COR-L47 (cell line): Measurements from ENCODE around the gene NOP14.
"Not testable (repeated sequence)": the region's sequence is repeated elsewhere in the genome, so short reads cannot be mapped to it uniquely, and the experiment has no call there.

Experiments
- DNase-seq: peaks from one replicate; lab custom pipeline; 2025; lab: John Stamatoyannopoulos, UW

Gene NOP14

DNA sequence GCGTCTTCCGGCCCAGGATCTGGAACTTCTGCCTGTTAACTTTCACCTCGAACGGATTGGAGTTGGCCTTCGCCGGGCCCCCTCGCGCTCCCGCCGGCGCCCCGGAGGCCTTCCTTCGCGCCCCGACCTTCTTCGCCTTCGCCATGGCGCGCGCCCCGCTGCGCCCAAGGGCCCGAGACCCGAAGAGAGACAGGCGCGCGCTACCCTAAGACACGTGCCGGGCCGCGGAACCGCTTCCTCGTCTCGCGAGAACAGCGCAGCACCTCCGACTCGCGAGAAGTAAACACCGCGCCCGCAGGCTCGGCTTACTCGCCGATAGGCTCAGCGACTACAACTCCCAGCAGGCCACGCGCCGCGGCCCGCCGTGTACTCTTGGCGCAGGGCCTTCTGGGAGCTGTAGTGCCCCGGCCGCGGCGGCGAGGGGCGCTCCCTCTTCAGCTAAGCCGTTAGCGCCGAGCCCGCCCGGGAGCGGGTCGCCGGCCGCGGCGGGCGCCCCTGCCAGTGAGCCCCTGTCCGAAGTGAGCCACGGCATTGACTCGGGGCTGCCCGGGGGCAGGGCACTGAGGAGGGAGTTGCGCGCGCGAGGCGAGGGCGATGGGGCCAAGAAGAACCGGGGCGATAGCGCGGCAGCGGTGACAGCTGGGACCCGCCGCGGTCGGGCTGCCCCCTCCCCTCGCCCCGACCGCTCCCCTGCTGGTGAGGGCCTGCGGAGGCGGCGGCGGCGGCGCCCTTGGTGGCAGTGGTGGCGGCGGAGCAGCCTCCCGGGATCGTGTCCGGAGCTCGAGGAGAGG, at the start of gene NOP14, which contains the start of gene GRK4:
Gene NOP14 (minus strand): TSS at position 232 of the 791 bp plus-strand sequence. CDS start 87 bp downstream, at position 145.
Gene GRK4 (plus strand): TSS at position 397 of the 791 bp plus-strand sequence. CDS start 500 bp downstream, outside the sequence.
- peak; percentile 98 for DNase-seq

DNA sequence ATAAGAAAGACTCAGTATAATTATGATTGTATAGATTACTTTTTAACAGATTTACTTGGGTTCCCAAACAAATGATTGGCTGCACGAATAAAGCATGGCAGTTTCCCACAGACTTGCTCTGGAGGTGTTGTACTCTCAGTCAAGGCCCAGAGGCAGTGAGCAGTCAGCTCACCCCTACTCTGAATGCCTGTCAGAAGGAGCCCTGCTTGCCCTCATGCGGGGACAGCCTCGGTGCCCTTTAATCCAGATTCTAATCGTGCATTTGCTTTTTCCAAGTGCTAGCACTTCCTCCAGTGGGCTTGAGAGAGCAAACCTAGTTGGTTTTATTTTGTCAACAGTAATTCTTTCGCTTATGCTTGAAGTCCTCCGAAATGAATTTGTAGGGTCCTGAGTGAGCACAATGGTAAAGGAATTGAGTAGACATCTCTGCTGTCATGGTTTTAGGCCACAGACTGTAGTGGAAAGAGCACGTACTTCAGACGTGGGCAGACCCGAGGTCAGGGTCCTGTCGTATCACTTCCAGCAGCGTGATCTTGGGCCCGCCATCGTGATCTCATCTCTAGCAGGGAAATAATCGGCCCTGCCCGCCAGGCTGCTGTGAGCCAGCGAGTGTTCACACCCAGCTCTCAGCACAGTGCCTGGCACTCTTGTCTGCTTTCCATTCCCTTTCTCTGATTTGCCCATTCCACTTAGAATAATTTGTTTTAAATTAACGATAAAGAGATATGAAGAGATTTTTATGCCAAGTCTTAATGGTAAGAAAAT, 48.4 kb upstream of the NOP14 start:
- DNase-seq: no peak

DNA sequence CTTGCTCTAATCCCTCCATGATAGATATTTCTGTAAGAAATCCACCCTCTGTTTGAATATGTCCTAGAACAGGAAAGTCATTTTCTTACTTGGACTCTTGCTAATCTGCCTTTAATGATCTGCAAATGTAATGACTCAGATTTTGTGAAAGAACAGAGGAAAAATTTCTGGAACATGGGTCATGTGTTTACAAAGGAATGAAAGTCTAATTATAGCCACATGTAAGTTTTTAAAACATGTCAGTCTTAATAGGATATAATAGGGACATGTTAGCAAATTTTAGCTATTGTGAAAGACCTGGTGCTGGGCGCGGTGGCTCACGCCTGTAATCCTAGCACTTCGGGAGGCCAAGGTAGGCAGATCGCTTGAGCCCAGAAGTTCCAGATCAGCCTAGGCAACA, 47.8 kb upstream of the NOP14 start:
- no peak for DNase-seq

DNA sequence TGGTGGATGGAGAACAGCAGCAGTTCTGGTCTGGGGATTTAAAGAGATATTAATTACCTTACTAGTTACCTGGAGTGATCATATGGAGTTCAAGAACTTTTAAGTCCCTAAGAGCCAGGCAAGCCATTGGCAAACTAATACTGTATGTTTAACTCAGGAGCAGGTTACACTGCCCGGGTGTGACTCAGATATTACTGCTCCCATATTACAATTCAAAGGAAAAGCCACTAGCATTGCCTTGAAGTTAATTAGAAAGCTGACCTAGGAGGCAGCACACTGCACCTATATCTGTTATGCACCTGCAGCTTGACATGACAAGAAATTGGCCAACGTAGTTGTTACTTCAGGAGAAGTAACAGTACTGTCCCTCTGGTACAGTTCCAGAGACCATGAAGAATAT, 47.4 kb upstream of the NOP14 start:
- no peak for DNase-seq

DNA sequence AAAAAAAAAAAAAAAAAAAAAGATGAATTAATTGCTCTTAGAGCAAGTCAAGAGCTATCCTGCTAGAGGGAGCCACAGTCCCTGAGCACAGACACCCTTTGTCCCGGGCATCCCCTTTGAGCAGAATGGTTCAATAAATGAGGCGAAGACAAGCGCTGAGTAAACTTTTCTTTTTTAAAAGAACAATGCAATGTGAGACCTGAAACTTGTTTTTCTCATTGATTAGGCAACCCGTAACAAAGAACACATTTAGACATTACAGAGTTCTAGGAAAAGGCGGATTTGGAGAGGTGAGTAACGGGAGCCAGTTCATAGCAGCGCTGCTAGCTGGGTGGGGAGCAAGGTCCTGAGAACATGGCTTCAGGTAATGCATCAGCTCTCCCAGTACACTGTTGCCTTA, 46.2 kb upstream of the NOP14 start:
- DNase-seq: no peak

DNA sequence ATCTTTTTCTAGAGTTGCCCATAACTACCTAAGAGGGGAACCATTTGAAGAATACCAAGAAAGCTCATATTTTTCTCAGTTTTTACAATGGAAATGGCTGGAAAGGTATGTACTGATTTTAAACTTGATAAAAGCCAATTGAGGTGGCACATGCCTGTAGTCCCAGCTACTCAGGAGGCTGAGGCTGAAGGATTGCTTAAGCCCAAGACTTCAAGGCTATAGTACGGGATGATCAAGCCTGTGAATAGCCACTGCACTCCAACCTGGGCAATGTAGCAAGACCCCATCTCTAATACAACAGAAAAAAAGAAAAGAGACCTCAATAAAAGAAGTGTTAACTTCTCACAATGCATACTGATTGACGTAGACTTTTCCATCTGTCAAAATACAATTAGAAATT, 44.5 kb upstream of the NOP14 start:
- DNase-seq: no peak

DNA sequence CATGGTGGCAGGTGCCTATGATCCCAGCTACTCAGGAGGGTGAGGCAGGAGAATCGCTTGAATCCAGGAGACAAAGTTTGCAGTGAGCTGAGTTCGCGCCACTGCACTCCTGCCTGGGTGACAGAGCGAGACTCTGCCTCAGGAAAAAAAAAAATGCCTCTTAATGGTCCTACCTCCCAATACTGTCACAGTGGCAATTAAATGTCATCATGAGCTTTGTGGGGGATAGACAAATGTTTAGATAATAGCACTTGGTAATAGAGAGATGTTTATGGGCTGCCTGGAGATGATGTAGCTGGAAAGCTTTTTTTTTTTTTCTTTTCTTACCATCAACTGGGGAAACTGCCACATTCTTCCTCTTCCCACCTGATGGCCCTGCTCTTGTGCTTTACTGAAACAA, 33.2 kb upstream of the NOP14 start:
- DNase-seq: no peak

DNA sequence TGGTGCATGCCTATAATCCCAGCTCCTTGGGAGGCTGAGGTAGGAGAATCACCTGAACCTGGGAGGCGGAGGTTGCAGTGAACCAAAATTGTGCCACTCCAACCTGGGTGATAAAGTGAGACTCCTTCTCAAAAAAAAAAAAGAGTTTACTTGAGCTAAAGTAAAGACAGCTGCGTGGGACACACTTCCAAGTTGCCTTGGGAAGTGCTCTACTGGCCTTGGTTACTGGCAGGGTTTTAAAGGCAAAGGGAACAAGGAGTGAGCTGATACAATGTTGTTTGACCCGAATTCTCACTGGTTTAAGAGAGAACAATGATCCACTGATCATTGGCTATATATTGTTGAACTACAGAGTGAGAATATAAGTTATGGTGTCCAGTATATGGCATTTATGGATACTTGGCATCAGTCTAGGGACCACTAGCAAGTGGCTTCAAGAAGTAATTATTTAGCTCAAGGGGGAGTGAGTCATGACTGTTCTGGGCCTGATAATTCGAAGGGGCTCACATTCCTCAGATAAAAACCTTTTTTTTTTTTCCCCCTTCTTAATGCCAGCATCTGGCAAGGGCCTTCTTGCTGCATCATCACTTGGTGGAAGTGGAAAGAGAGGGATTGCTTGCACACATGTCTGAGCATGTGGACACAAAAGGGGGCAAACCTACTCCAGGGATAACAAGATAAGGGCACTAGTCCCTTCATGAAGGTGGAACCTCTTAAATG, 32.5 kb upstream of the NOP14 start:
- DNase-seq: no peak

DNA sequence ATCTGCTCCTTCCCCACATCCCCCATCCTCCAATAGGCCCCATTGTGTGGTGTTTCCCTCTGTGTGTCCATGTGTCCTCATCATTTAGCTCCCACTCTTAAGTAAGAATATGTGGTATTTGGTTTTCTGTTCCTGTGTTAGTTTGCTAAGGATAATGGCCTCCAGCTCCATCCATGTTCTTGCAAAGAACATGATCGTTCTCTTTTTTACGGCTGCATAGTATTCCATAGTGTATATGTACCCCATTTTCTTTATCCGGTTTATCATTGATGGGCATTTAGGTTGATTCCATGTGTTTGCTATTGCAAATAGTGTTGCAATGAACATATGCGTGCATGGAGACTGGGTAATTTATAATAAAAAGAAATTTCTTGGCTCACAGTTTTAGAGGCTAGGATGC, 31.7 kb upstream of the NOP14 start:
- DNase-seq: no peak

DNA sequence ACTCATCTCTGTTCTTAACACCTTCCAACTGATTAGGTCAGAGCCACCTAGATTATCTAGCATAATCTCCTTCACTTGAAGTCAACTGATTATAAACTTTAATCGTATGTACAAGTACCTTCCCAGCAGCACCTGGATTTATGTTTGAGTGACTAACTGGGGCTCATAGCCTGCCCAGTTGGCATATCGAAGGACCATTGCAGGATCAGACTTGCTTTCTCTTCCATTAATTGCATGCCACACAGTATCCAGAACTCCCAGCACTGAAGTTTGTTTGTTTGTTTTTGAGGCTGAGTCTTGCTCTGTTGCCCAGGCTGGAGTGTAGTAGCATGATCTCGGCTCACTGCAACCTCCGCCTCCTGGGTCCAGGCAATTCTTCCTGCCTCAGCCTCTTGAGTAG, 28.0 kb upstream of the NOP14 start:
- DNase-seq: no peak

DNA sequence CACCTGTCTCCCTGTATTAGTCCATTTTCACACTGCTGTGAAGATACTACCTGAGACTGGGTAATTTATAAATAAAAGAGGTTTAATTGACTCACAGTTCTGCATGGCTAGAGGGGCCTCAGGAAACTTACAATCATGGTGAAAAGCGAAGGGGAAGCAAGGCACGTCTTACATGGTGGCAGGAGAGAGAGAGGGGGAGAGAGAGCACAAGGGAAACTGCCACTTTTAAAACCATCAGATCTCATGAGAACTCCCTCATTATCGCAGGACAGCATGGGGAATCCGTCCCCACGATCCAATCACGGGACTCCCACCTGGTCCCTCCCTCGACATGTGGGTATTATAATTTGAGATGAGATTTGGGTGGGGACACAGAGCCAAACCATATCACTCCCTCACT, 20.5 kb upstream of the NOP14 start:
- DNase-seq: not testable (repeated sequence)

DNA sequence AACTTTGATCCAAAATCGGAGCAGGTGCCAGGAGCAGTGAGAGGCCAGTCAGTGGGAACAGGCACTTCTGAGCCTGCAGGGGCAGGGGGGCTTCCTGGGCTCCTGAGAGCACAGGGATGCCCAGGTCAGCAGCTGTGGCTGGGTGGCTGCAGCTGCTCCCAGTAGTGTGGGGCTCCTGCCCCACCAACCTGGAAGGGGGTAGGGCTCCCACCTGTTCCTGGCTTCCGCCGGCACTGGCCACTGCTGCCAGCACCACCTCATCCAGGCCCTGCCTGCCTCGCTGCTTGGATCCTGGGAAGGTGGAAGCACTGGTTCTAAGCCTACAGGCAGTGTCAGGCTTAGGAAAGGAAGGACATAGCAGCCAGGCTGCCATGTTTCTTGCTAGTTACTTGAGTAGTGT, 18.8 kb upstream of the NOP14 start:
- no peak for DNase-seq

DNA sequence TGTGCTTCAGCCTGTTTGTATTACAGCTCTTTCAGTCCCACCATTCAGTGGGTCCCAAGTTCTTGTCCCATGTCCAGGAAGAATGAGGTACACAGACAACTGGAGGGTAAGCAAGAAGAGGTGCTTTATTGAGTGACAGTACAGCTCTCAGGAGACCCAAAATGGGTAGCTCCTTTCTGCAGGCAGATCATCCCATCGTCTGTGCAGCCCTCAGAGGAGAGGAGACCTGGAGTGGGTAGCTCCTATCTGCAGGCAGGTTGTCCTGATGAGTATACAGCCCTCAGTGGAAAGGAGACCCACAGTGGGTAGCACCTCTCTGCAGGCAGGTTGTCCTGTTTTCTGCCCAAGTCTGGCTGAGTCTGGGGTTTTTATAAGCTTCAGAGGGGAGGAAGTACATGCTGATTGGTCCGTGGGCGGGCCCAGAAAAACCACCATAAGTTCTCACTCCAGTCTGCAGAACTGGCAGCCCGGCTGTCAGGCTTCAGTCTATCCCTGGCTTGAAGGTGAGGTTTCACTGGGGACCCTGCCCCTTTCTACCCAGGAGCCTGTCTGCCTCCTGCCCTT, 18.1 kb upstream of the NOP14 start:
- no peak for DNase-seq

DNA sequence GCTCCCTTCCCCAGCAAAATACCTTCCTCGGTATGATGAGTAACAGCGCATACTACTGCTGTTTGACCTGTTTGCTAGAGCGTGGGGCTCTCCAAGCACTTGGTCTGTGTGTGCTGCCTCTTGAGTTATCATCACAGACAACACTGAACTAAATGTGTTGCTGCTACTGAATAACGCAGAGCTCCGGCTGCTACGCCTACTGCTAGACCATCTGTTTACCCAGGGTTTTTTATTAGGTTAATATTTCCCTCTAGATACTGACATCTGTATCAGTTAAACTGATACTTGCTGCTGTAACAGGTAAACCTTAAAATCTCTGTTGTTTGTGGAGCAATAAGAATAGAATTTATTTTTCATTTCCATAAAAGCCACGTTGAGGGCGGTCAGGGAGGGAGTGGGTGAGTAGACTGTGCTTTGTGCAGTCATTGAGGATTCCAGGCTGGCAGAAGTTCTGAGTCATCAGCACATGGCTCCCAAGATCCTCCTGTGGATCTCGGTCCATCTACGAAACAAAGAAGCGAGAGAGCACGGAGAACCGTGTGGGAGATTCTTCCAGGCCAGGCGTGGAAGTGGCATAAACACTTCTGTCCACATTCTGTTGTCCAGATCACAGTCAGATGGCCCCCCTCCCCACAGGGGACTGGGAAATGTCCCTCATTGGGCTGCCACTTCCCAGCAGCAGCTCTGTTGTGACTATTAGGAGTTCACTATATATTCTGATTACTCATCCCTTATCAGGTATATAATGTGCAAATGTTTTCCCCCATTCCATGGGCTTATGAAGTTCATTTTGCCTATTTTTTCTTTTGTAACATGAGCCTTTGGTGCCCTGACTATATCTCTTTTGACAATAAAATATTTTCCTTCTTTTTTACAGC, 14.2 kb upstream of the NOP14 start:
- no peak for DNase-seq

DNA sequence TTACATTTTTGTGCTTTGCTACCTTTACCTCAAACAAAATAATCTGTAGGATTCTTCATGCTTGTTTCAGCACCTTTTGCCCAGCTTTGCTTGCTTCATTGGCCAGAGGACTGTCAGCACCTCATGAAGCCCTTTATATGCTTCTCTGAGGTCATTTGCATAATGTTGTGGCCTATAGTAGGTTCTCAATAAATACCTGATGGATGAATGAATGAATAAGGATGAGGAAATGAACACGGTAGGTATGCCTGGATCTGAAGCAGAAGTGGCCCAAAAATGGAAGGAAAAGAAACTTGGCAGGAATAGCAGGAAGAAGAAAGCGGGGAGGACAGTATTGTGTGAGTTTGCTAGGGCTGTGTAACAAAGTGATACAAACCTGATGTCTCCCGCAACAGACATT, 8.1 kb upstream of the NOP14 start:
- no peak for DNase-seq

DNA sequence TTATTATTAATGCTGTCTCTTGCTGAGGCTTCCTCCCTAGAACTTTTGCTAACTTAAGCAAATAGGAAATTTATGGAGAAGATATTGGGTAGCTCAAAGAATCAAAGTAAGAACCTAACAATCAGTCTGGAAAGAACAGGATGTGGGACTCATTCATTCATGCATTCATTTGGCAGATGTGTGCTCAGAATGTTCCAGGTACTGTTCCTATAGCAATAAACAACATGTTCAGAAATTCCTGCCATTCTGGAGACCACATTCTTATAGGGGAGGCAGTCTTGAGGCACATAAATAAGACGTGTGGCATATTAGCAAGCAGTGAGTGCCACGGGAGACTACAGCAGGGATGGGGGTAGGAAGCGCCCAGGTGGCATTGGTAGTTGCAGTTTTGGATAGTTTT, 5.2 kb upstream of the NOP14 start:
- DNase-seq: no peak

DNA sequence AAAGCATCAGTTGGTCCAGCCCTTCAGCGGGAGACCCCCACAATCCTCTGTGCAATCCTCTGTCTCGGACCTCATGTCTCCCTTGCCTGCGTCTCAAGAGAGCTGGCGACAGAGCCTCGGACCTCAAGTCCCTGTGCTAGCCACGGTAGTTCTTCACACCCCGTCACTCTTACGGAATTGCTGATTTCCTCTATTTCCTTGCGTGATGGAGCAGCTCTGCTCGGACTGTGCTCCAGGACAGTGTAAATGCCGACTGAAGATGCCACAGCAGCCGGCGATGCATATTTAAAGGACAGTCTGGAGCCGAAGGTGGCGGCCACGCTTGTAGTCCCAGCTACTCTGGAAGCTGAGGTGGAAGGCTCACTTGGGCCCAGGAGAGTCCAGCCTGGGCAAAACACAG, 2.1 kb upstream of the NOP14 start:
- DNase-seq: no peak

DNA sequence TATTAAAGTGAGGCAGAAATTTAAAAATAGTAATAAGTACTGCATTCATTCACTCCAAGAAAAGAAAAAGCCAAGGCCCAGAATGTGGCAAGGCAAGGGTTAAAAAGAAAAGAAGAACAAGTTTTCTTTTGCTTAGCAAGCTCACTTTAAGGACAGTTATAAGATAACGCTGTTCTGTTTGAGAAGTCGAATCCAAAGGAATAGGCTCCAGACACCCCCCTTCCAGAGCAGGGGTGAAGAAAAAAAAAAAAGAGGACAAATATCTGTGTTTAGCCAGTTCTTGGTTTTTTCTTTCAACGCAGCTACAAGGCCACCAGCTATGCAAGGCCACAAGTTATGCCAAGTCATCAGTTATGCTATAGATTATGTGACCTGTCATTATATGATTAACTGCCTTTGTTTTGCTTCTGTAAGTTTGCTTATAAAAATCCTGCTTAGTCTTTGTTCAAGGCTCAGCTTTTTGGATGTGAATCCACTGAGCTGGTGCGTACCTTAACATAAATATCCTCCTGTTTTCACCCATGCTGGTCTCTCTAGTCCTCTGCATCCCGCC, 1.6 kb upstream of the NOP14 start:
- no peak for DNase-seq

DNA sequence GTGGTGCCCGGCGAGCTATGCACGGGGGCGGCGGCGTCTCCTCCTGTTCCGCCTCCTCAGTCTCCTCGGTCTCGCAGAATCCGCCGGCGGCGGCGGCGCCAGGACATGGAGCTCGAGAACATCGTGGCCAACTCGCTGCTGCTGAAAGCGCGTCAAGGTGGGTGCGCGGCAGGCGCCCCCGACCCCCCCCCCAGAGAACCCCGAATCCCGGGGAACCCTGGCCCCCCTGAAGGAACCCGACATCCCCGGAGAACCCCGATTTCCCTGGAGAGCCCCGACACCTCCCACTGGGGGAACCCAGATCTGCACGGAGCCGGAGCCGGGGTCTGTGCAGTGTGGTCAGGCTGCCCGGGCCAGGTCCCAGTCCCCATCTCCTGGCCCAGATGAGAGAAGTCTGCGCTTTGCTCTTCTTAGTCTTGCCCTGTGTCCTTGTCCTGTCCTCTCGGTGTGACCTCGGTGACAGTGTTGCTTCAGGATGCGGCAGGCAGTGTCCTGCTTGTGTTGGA, 813 bp upstream of the NOP14 start:
- peak; percentile 66 for DNase-seq

DNA sequence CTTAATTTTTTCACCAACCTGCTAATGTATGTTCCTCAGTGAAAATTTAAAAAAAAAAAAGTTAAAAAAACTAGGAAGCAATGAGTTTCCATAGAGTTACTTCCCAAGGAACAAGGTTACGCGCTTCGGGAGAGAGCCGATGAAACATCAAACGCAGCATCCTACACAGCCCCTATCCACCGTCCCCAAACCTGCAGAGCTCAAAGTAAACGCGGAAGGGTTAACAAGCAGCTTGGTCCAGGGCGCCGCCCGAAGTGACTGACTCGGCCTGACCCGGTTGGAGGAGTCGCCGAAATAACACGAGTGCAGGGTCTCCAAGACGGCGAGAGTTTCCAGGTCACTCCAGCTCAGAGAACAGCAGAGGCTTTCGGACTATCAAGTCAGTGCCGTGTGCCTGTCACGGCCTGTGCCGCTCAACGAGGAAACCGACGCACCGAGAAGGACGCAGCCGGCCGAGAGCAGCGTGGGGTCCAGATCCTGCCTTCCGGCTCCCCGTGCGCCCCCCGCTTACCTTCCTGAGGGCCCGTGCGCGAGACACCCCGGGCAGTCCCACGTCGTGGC, 512 bp downstream of the NOP14 start:
- DNase-seq: peak; percentile 71
